Neural cell (in vitro differentiated cells): Measurements from ENCODE around the gene ARSB. TPM values are rescaled to one million over a fixed set of nuclear protein-coding genes. Genes with fewer than 3 reads are reported as not detected.

Source experiments
- H2AFZ ChIP-seq: fragments of 200-600, 300-800 bp; sonication (generic), shearing (Covaris generic); 2 replicates; pipeline ENCODE4 v1.6.0; 2014; ENCODE audit warnings: low read depth, mild to moderate bottlenecking, antibody characterized with exemption, low read length, moderate library complexity
- H3F3A ChIP-seq: fragments of 200-600 bp; shearing (Covaris generic); 2 replicates; pipeline ENCODE4 v1.6.1; 2016; ENCODE audit warnings: mild to moderate bottlenecking, moderate library complexity, mixed read lengths, antibody characterized with exemption, low read length; ENCODE audit not compliant: insufficient read depth, poor library complexity, severe bottlenecking
- H3K27ac ChIP-seq: fragments of 200-600, 300-800 bp; sonication (generic), shearing (Covaris generic); 2 replicates; pipeline ENCODE4 v1.5.1; 2014; ENCODE audit warnings: mild to moderate bottlenecking, low read length, moderate library complexity
- H3K27me3 ChIP-seq: fragments of 300-800, 200-600 bp; sonication (generic), shearing (Covaris generic); 2 replicates; pipeline ENCODE4 v1.6.0; 2014; ENCODE audit warnings: mild to moderate bottlenecking, low read depth, low read length, moderate library complexity; ENCODE audit not compliant: insufficient read depth
- H3K36me3 ChIP-seq: fragments of 300-800, 200-600 bp; sonication (generic), shearing (Covaris generic); 2 replicates; pipeline ENCODE4 v1.5.1; 2014; ENCODE audit warnings: mild to moderate bottlenecking, antibody characterized with exemption, low read length, moderate library complexity; ENCODE audit not compliant: insufficient read depth
- H3K4me2 ChIP-seq: fragments of 300-800, 200-600 bp; sonication (generic), shearing (Covaris generic); 2 replicates; pipeline ENCODE4 v1.6.0; 2014; ENCODE audit warnings: mild to moderate bottlenecking, low read length
- H3K4me3 ChIP-seq: fragments of 300-800, 200-600 bp; sonication (generic), shearing (Covaris generic); 2 replicates; pipeline ENCODE4 v1.5.1; 2014; ENCODE audit warnings: mild to moderate bottlenecking, low read length, moderate library complexity
- H3K79me2 ChIP-seq: fragments of 200-600 bp; shearing (Covaris generic); replicated peaks from 2 replicates; pipeline ENCODE4 v1.6.0; 2014; ENCODE audit warnings: mild to moderate bottlenecking, low read length, moderate library complexity; ENCODE audit not compliant: insufficient read depth
- H3K9ac ChIP-seq: fragments of 300-800, 200-600 bp; sonication (generic), shearing (Covaris generic); 2 replicates; pipeline ENCODE4 v1.6.1; 2016; ENCODE audit warnings: mild to moderate bottlenecking, low read length, mixed read lengths
- H3K9me2 ChIP-seq: fragments of 200-600 bp; shearing (Covaris generic); 2 replicates; pipeline ENCODE4 v1.6.1; 2016; ENCODE audit warnings: mild to moderate bottlenecking, low read length, mixed read lengths; ENCODE audit not compliant: insufficient read depth
- H3K9me3 ChIP-seq: fragments of 200-600, 300-800 bp; sonication (generic), shearing (Covaris generic); 2 replicates; pipeline ENCODE4 v1.6.1; 2016; ENCODE audit warnings: mild to moderate bottlenecking, mixed run types, low read length, moderate library complexity, mixed read lengths
- H4K20me1 ChIP-seq: fragments of 200-600 bp; shearing (Covaris generic); 2 replicates; pipeline ENCODE4 v1.6.1; 2016; ENCODE audit warnings: mild to moderate bottlenecking, mixed run types; ENCODE audit not compliant: insufficient read depth
- CTCF ChIP-seq: fragments of 450-650 bp; IDR thresholded peaks from 2 replicates; pipeline ENCODE4 v1.5.1; 2014; ENCODE audit warnings: antibody characterized with exemption, mild to moderate bottlenecking, moderate library complexity; ENCODE audit not compliant: poor library complexity, severe bottlenecking
- EP300 ChIP-seq: fragments of 450-650 bp; conservative IDR thresholded peaks from 2 replicates; pipeline ENCODE4 v1.6.1; 2014; ENCODE audit warnings: antibody characterized with exemption, mild to moderate bottlenecking, moderate library complexity; ENCODE audit not compliant: poor library complexity, severe bottlenecking
- EZH2 ChIP-seq: fragments of 200-600, 300-800 bp; shearing (Covaris generic), sonication (generic); IDR thresholded peaks from 2 replicates; pipeline ENCODE4 v1.6.1; 2014; ENCODE audit warnings: antibody characterized with exemption, low read length, borderline replicate concordance, mild to moderate bottlenecking; ENCODE audit not compliant: insufficient read depth, poor library complexity, severe bottlenecking
- MXI1 ChIP-seq: fragments of 450-650 bp; conservative IDR thresholded peaks from 2 replicates; pipeline ENCODE4 v1.6.1; 2014; ENCODE audit warnings: antibody characterized with exemption, mild to moderate bottlenecking; ENCODE audit not compliant: poor library complexity, severe bottlenecking
- POLR2AphosphoS5 ChIP-seq: IDR thresholded peaks from 2 replicates; pipeline ENCODE4 v1.6.1; 2012
- RAD21 ChIP-seq: fragments of 450-650 bp; conservative IDR thresholded peaks from 2 replicates; pipeline ENCODE4 v1.6.1; 2014; ENCODE audit warnings: antibody characterized with exemption, mild to moderate bottlenecking, moderate library complexity
- REST ChIP-seq: IDR thresholded peaks from 2 replicates; pipeline ENCODE4 v1.6.1; 2012; ENCODE audit warnings: borderline replicate concordance
- SMC3 ChIP-seq: fragments of 450-650 bp; conservative IDR thresholded peaks from 2 replicates; pipeline ENCODE4 v1.6.1; 2014; ENCODE audit warnings: antibody characterized with exemption, mild to moderate bottlenecking, moderate library complexity; ENCODE audit not compliant: poor library complexity
- TAF1 ChIP-seq: IDR thresholded peaks from 2 replicates; pipeline ENCODE4 v1.6.1; 2012; ENCODE audit warnings: low read depth
- polyA plus RNA-seq: library from polyadenylated mRNA; depleted of rRNA; stranded (reverse); fragments of >200 nt; gene quantifications from 2 replicates; pipeline ENCODE4 v1.2.3, GENCODE V29; 2014

Gene ARSB
- polyA plus RNA-seq, 1 donor from 2014 or later, result 8.7 TPM

- Histone ChIP-seq H3K9ac (no peak overlapping the region), H3K79me2 (no peaks in the 10 kb centered on the region), H3K4me3 (no peak overlapping the region), H3K9me3 (no peaks in the 10 kb centered on the region), H2AFZ (no peak overlapping the region), H3K9me2 (no peaks in the 10 kb centered on the region), H3K27me3 (no peaks in the 10 kb centered on the region), H3K27ac (no peak overlapping the region), H3K36me3 (no peaks in the 10 kb centered on the region), H4K20me1 (no peaks in the 10 kb centered on the region), H3K4me2 (no peak overlapping the region), H3F3A (no peaks in the 10 kb centered on the region)
- TF ChIP-seq SMC3, result no peak
These were observed 238.9 kb downstream of the ARSB start for GRCh38 chr5:78746021-78746770.

- Histone ChIP-seq H3K4me2 (no peak overlapping the region), H3K27ac (no peak overlapping the region), H4K20me1 (no peaks in the 10 kb centered on the region), H3K4me3 (no peak overlapping the region), H3K9me2 (no peaks in the 10 kb centered on the region), H3F3A (no peaks in the 10 kb centered on the region), H3K9me3 (no peaks in the 10 kb centered on the region), H3K27me3 (no peaks in the 10 kb centered on the region), H3K9ac (no peak overlapping the region), H3K79me2 (no peaks in the 10 kb centered on the region), H2AFZ (no peak overlapping the region), H3K36me3 (no peaks in the 10 kb centered on the region)
- TF ChIP-seq POLR2AphosphoS5, result no peak
- no peak for TF ChIP-seq EP300
- TF ChIP-seq SMC3, result no peak
- TF ChIP-seq CTCF, result no peak
- TF ChIP-seq EZH2, result no peak
- TF ChIP-seq RAD21, result no peak
- TF ChIP-seq REST, result no peak
- TF ChIP-seq MXI1, result no peak
- TF ChIP-seq TAF1, result no peak
These were observed 240.1 kb downstream of the ARSB start for GRCh38 chr5:78744951-78745534.
